DND-41 (cell line): ENCODE data around the gene ANKRD13B.

ENCODE experiments used
- CTCF ChIP-seq: IDR thresholded peaks from 2 replicates; pipeline ENCODE4 v1.5.1; 2012; ENCODE audit warnings: borderline replicate concordance, low read length, moderate library complexity, mild to moderate bottlenecking; ENCODE audit not compliant: poor library complexity, severe bottlenecking; ENCODE audit errors: extremely low read depth
- EZH2 ChIP-seq: IDR thresholded peaks from 3 replicates; pipeline ENCODE4 v1.6.1; 2012; ENCODE audit warnings: borderline replicate concordance, low read depth, mild to moderate bottlenecking, moderate library complexity, low read length, inconsistent platforms; ENCODE audit not compliant: severe bottlenecking

- TF ChIP-seq CTCF (peak; percentile 87), EZH2 (no peak)
These were observed 24.7 kb downstream of the ANKRD13B start for GRCh38 chr17:29617481-29618271.
